IMR-90 (cell line): ENCODE measurements around the gene ALS2CL.

Experiments used
- CHD1 ChIP-seq: IDR thresholded peaks from 2 replicates; pipeline ENCODE4 v1.6.1; 2012; ENCODE audit warnings: low read depth, low read length, improper control_type of control experiment
- ELK1 ChIP-seq: fragments of 150-350 bp; IDR thresholded peaks from 2 replicates; pipeline ENCODE4 v1.6.1; 2016; ENCODE audit warnings: low read depth, mild to moderate bottlenecking, low read length, moderate library complexity, borderline replicate concordance
- MAZ ChIP-seq: IDR thresholded peaks from 2 replicates; pipeline ENCODE4 v1.6.1; 2012; ENCODE audit warnings: low read depth, mild to moderate bottlenecking, low read length, improper control_type of control experiment, moderate library complexity, borderline replicate concordance
- TF ChIP-seq, protein P1 (sequence below): conservative IDR thresholded peaks from 2 replicates; pipeline ENCODE4 v1.5.1; 2012; ENCODE audit warnings: mild to moderate bottlenecking, low read depth, low read length, improper control_type of control experiment

DNA sequence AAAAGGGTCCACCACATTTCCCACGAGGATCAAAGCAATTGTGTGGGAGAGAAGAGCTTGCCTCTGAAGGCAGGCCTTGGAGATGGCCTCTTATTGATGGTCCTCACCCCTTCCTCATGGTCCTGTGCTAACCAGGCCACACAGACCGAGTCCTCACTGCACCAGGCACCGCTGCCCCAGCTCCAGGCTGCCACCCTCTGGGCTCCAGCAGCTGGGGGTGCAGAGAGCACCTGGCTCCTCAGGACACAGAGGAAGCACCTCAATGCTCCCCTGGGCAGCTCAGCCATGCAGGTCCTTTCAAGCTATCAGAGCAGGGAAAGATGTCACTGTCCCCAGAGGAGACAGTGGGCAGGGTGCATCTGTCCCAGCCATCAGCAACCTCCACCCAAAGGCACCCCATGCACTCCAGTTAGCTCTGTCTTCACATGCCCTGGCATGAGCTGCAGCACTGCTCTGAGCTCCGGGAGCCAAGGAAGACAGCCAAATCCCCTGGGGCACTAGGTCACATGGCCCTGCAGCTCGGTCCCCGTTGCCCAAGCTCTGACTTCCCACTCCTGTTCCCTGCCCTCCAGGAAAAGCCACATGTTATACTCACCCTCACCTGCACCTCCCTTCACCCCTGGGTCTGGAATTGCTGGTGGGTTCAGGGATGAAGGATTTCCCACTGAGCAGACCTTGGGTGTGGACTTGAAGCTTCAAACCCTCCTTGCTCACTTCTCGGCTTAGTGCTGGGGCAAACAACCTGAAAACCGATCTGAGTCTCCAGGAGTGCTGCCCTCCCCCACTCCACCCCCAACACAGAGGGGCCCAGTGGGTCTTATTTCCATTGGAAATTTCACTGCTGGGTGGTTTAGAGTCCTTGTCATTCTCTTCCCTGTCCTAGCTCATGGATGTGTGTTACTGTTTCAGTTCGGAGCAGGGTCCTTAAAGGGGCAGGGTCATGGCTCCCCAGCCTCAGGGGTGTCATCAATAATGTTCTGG is 32.6 kb downstream of the ALS2CL start:
- TF ChIP-seq, protein P1, sequence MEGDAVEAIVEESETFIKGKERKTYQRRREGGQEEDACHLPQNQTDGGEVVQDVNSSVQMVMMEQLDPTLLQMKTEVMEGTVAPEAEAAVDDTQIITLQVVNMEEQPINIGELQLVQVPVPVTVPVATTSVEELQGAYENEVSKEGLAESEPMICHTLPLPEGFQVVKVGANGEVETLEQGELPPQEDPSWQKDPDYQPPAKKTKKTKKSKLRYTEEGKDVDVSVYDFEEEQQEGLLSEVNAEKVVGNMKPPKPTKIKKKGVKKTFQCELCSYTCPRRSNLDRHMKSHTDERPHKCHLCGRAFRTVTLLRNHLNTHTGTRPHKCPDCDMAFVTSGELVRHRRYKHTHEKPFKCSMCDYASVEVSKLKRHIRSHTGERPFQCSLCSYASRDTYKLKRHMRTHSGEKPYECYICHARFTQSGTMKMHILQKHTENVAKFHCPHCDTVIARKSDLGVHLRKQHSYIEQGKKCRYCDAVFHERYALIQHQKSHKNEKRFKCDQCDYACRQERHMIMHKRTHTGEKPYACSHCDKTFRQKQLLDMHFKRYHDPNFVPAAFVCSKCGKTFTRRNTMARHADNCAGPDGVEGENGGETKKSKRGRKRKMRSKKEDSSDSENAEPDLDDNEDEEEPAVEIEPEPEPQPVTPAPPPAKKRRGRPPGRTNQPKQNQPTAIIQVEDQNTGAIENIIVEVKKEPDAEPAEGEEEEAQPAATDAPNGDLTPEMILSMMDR = no peak
- TF ChIP-seq ELK1 (no peak), MAZ (no peak), CHD1 (no peak)
